ENCODE measurements around the gene OR1F1. TPM values are rescaled to one million over a fixed set of nuclear protein-coding genes. Genes with fewer than 3 reads are reported as not detected.
"Not testable (repeated sequence)": the region's sequence is repeated elsewhere in the genome, so short reads cannot be mapped to it uniquely, and the experiment has no call there.

The OR1F1 gene
- polyA plus RNA-seq (2014; cell fraction: cytosol; rRNA removed) = not detected in 2 replicates
- not detected in 2 replicates for polyA plus RNA-seq (2014; cell fraction: nucleus; rRNA removed)

- peak; percentile 68 for DNase-seq (ENCODE audit: low spot score)
These were observed at the start of gene OR1F1 for GRCh38 chr16:3187798-3188674. Gene OR1F1 (plus strand): TSS chr16:3188204.

DNA sequence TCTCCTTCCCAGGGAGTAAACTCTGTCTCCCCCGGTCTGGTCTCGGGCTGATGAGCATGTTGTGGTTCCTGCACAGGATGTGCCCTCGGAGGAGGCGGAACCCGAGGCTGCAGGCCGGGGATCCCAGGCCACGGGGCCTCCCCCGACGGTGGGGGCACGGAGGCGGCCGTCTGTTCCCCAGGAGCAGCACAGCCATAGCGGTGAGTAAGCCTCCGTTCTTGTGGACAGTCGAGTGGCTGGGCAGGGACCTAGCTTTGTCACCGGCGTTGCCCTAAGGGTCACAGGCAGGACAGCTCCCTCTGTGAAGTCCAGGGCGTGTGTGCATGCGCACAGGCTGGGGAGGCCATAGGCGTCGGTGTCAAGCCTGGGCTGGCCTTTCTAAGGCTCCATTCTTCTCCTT, 49.7 kb upstream of the OR1F1 start:
- no peak for DNase-seq (ENCODE audit: low spot score)

GRCh38 chr16:3138823-3139426, 49.1 kb upstream of the OR1F1 start:
- no peak for DNase-seq (ENCODE audit: low spot score)

DNA sequence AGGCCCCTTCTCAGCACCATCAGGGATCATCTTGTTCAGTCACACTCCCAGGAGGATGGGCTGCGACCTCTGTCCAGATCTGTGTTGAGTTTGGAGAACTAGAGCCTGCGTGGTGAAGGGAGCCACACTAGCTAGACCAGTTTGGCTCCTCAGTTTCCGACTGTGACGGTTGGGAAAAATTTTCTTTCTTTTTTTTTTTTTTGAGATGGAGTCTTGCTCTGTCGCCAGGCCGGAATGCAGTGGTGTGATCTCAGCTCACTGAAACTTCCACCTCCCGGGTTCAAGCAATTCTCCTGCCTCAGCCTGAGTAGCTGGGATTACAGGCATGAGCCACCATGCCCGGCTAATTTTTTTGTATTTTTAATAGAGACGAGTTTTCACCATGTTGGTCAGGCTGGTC, 48.4 kb upstream of the OR1F1 start:
- not testable (repeated sequence) for DNase-seq (ENCODE audit: low spot score)

- no peak for DNase-seq (ENCODE audit: low spot score)
These were observed 47.2 kb upstream of the OR1F1 start for GRCh38 chr16:3140603-3141427.

GRCh38 chr16:3141781-3142311, 46.2 kb upstream of the OR1F1 start:
- no peak for DNase-seq (ENCODE audit: low spot score)

DNA sequence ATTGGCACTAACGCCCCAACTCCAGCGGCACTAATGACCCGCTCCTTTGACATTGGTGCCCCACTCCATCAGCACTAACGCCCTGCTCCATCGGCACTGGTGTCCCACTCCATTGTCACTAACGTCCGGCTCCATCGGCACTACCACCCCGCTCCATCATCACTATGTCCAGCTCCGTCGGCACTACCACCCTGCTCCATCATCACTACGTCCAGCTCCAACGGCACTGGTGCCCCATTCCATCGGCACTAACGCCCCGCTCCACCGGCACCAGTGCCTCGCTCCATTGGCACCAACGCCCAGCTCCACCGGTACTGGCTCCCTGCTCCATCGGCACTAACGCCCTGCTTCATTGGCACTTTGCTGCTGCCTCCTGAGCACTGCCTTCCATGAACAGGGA, 45.7 kb upstream of the OR1F1 start:
- no peak for DNase-seq (ENCODE audit: low spot score)

GRCh38 chr16:3142770-3143169, 45.2 kb upstream of the OR1F1 start:
- no peak for DNase-seq (ENCODE audit: low spot score)

- DNase-seq (ENCODE audit: low spot score) = no peak
These were observed 44.8 kb upstream of the OR1F1 start for GRCh38 chr16:3143189-3143588.

DNA sequence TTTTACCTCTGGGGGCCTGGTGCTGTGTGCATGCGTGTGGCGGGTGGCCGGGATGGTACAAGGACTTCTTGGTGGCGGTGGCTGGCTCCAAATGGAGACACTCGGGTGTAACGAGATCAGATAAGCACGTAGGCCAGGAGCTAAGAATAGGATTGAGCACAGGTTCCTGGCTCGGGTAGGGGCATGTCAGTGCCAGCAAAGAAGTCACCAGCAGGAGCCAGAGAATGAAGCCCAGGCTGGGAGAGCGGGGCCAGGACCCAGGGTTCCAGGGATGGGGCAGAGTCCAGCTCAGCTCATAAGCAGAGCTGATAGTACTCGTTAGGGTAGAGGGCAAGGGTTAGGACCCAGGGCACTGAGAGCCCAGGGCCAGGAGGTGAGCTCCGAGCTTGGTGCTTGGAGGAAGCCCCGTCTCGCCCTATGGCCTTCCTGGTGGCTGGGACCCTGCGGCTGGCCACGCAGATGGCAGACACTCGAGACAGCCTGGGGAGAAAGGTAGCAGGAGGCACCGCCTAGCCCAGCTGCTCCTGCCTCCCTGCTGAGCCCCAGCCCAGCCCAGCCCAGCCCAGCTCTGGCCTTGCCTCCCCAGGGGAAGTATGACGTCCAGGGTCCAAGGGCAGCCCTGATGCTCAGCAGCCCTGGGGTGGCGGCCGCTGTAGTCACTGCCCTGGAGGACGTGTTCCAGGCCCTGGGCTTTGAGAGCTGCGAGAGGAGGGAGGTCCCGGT, 44.2 kb upstream of the OR1F1 start:
- DNase-seq (ENCODE audit: low spot score) = peak; percentile 49

DNA sequence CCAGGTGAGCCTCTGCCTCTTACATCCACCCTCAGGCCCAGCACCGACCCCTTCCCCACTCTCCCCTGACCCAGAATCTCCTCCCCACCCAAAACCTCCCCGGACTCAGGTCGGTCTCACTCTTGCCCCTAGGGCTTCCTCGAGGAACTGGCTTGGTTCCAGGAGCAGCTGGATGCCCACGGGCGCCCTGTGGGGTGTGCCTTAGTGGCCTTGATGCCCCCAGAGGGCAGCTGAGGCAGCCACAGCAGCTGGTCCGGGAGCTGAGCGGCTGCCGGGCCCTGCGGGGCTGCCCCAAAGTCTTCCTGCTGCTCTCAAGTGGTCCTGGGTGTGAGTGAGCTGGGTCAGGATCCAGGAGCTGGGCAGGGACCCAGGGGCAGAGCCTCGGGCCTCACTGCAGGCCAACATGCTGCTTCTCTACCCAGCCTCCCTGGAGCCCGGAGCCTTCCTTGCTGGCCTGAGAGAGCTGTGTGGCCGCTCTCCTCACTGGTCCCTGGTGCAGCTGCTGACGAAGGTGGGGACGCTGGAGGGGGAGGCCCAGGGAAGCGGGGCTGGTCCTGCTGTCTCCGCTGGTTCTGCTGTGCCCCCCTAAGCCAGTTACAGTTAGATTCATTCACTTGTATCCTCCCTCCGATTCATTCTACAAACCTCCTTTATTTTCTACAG, 43.6 kb upstream of the OR1F1 start:
- DNase-seq (ENCODE audit: low spot score) = no peak

DNA sequence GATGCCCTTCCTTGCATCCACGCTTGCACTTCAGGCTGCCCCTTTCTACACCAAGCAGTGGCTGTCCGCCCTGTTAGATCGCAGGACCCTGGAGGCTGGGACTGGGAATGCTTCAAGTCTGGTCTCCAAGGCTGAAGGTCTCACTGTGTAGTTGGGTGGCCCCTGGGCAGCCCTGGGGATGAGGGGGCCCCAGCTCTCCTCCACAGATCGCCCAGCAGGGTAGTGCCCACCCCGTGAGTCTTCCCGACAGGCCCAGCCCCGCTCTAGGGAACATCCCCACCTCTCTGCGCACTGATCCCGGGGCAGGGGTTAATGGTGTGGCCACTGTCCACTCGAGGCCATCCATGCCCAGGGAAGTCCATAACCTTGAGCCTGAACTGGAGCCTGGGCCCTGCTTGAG, 42.9 kb upstream of the OR1F1 start:
- no peak for DNase-seq (ENCODE audit: low spot score)

GRCh38 chr16:3145660-3146059, 42.3 kb upstream of the OR1F1 start:
- no peak for DNase-seq (ENCODE audit: low spot score)

- no peak for DNase-seq (ENCODE audit: low spot score)
These were observed 40.8 kb upstream of the OR1F1 start for GRCh38 chr16:3147046-3147756.

- DNase-seq (ENCODE audit: low spot score) = no peak
These were observed 40.3 kb upstream of the OR1F1 start for GRCh38 chr16:3147757-3148104.

- DNase-seq (ENCODE audit: low spot score) = no peak
These were observed 39.5 kb upstream of the OR1F1 start for GRCh38 chr16:3148256-3149192.

DNA sequence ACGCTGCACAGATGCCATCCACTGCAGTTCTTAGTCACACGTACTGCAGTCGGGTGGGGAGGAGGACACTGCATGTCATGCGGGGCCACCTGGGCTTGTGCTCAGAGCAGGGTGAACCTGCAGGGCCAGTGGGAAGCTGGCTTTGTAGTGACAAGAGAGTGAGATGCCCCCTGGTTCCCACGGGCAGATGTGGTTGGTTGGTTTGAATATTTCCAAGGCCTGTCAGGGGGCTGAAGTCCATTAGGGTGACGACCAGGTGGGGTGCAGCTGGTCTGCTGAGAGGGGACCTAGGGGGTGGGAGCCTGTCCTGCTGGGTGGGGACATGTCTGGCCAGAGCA, 38.8 kb upstream of the OR1F1 start:
- no peak for DNase-seq (ENCODE audit: low spot score)

DNA sequence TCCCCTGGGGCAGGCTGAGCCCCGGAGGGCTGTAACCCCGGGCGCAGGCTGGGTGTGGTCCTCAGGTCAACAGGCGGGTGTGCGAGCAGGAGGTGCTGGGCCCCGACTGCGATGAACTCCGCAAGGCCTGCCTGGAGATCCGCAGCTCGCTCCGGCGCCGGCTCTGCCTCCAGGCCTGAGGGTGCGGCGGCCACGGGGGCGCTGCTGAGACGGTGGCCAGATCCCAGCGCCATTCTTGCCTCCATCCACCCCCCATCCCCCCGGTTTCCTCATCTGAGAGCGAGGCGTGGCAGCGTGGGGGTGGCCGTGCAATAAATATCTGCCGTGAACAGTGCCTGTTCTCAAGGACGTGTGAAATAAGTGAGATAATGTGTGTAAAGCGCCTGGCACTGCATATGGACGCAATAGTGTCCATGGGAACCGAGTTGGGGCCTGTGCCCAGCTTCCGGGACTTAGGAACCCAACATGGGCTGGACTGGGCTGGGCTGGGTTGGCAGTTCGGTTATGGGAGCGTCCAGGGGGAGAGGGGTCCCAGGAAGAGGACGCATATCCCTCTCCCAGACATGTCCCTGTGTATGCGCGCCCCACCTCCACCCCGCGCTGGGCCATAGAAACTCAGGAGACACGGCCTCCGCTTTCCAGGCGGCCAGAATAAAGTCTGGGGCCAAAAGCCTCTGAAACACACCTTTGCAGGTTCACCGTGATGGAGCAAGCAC, 38.2 kb upstream of the OR1F1 start:
- peak; percentile 70 for DNase-seq (ENCODE audit: low spot score)

Data from SK-N-DZ (cell line).